Epithelial cell of prostate (primary cell): ENCODE data around the gene ZNF414.
"Not testable (repeated sequence)": the region's sequence is repeated elsewhere in the genome, so short reads cannot be mapped to it uniquely, and the experiment has no call there.

Source experiments
- DNase-seq: peaks from one replicate; pipeline ENCODE4 v3.0.0-alpha.2; 2011; ENCODE audit warnings: low read depth, low spot score
- H3K27ac ChIP-seq: fragments of 450-650 bp; 2 replicates; pipeline ENCODE4 v1.5.1; 2017; ENCODE audit warnings: mild to moderate bottlenecking

ZNF414 gene

GRCh38 chr19:8513687-8514504 lies at the start of gene ZNF414:
Gene ZNF414, minus strand, starts transcription at chr19:8514167. Its CDS starts 121 bp downstream, at chr19:8514046.
- peak; percentile 78 for DNase-seq
- peak within 1 kb of the TSS; percentile 95 for H3K27ac ChIP-seq

DNA sequence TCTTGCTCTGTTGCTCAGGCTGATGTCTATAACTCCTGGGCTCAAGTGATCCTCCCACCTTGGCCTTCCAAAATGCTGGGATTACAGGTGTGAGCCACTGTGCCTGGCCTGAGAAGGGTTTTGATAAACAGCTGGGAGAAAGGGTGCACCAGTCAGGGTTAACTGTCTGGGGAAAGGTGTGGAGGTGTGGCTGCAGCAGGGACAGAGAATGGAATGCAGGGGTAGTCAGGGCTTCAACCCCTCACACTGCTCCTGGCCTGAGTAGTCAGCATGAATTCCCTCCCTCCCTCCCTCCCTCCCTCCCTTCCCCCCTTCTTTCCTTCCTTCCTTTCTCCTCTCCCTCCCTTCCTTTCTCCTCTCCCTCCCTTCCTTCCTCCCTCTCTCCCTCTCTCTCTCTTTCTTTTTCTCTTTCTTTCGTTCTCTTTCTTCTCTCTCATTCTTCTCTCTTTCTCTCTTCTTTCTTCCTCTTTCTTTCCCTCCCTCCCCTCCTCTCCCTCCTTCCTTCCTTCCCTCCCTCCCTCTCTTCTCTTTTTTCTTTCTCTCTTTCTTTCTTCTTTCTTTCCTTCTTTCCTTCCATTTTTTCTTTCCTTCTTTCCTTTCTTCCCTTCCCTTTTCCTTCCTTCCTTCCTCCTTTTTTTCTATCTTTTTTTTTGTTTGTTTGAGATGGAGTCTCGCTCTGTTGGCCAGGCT lies 47.3 kb upstream of the ZNF414 start:
- H3K27ac ChIP-seq, result no peak overlapping the region
- no peak for DNase-seq

- no peak overlapping the region for H3K27ac ChIP-seq
- DNase-seq, result no peak
Observed at GRCh38 chr19:8558325-8558724, 44.4 kb upstream of the ZNF414 start.

GRCh38 chr19:8557642-8558238 lies 43.8 kb upstream of the ZNF414 start:
- DNase-seq, result no peak
- no peak overlapping the region for H3K27ac ChIP-seq

GRCh38 chr19:8553729-8554128 lies 39.8 kb upstream of the ZNF414 start:
- not testable (repeated sequence) for H3K27ac ChIP-seq, DNase-seq

DNA sequence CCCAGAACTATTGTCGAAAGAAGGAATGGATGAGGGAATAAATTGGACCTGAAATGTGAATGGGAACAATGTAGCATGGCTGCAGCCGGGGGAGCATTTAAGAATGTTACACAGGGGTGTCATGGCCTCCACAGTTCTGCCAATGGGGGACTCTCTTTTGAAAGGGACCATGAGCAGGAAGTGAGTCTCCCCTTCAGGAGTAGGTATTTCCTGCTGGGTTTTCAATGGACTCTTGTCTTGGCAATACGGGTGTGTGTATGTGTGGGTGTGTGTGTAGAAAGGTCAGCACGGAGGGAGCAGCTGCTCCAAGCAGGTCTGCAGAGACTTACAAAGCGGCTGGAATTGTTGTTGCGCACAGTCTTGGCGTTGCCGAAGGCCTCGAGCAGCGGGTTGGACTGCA lies 38.8 kb upstream of the ZNF414 start:
- DNase-seq, result no peak

DNA sequence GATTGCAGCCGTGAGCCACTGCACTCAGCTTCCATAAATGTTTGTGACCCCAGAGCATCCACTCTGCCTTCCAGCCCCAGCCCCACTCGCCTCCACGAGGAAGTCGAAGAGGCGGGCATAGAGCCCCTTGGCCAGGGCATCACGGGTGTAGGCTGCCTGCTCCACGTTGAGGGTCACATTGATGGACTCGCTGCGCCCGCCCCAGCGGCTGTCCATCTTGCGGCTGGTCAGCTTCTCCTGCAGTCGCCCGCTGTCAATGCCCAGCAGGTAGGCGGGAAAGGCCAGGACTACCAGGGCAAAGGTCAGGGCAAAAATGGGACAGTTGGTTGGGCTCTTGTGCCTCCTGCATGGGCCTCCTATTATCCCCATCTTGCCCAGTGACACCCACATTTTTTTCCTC lies 36.1 kb upstream of the ZNF414 start:
- H3K27ac ChIP-seq, result no peak overlapping the region
- no peak for DNase-seq

More for the DNA sequence above, 38.8 kb upstream of the ZNF414 start:
- H3K27ac ChIP-seq, result no peak overlapping the region

- H3K27ac ChIP-seq, result no peak overlapping the region
Observed at GRCh38 chr19:8545743-8546142, 31.8 kb upstream of the ZNF414 start.

DNA sequence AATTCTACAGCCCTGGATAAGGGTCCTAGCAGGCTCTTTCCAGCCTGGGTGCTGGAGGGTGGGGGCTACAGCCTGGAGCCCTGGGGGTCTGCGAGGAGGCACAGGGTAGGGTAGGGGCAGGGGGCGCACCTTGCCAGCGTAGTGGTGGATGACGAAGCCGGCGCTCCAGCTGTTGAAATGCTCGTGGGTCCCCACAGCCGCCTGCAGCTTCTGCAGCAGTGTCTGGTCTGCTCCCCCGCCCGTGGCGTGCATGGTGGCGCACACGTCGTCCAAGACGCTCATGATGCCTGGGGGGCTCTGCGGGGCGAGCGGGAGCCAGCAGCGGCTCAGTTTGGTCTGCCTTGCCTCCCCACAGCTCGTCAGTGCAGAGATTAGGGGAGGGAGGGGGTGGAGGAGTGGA lies 30.2 kb upstream of the ZNF414 start:
- no peak overlapping the region for H3K27ac ChIP-seq
- no peak for DNase-seq

More at GRCh38 chr19:8545743-8546142, 31.8 kb upstream of the ZNF414 start:
- DNase-seq, result no peak

- no peak overlapping the region for H3K27ac ChIP-seq
- no peak for DNase-seq
Observed at GRCh38 chr19:8539621-8540149, 25.7 kb upstream of the ZNF414 start.

GRCh38 chr19:8537099-8537498 lies 23.1 kb upstream of the ZNF414 start:
- no peak for DNase-seq
- no peak overlapping the region for H3K27ac ChIP-seq

GRCh38 chr19:8536282-8536681 lies 22.3 kb upstream of the ZNF414 start:
- no peak overlapping the region for H3K27ac ChIP-seq
- DNase-seq, result no peak

DNA sequence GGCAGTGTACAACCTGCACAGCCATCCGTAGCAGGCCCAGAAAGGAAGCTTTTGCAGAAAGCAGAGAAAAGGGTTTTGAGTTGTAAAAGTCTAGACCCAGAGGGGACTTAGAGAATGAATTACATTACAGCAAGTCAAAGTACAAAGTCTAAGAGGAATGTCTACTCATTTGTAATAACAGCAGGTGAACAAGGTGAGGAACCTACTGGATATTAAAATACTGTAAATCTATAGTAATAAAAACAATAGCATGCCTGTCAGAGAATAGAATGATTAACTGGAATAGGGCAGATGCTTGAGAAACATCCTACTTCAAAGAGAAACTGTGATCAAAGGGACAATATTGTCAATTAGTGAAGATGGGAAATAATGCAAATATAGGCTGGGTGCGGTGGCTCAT lies 18.3 kb upstream of the ZNF414 start:
- no peak overlapping the region for H3K27ac ChIP-seq
- no peak for DNase-seq

GRCh38 chr19:8531470-8531869 lies 17.5 kb upstream of the ZNF414 start:
- no peak for DNase-seq
- no peak overlapping the region for H3K27ac ChIP-seq

DNA sequence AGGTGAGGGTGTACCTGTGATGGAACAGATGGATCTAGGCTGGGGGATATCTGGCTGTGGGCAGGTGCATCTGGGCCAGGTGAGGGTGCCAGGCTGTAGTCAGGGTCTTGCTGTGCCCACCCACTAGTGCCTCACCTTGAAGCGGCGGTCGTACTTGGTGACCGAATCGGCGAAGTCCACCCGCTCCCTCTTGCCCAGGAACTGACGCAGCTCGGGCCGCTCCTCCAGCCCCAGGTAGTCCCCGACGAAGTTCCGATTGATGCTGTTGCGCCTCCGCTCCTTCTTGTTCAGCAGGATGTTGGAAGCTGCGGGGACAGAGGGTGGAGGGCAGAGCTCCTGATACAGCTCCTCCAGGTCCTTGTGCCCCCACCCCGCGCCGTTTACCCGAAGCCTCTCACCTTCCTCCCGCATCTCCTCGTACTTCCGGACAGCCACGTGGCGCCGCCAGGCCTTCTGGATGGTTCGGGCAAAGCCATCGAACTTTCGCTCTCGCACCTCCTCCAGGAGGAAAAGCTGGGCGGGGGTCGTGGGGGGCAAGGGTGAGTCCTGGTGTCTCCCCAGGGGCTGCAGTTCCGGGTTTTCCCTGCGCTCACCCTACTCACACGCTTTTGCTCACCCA lies 16.2 kb upstream of the ZNF414 start:
- H3K27ac ChIP-seq, result no peak overlapping the region
- DNase-seq, result no peak

DNA sequence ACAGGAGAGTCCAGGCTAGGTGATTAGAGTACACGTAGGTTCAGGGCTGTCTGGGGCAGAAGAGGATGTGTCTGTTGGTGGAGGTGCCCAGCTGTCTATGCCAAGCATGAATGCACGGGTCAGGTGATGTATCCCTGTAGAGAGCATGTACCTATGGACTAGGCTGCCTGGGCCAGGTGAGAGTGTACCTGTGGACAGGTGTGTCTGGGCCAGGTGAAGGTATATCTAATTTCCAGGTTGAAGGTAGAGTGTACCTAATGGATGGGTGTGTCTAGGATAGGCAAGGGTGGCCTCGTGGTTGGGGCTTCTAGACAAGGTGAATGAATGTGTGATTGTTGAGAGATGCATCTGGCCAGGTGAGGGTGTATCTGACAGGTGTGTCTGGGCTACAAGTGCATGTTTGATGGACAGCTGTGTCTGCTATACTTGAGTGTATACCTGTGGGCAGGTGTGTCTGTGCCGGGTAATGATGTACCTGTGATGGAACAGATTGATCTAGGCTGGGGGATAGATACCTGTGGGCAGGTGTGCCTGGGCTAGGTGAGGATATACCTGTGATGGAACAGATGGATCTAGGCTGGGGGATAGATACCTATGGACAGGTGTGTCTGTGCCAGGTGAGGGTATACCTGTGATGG lies 15.5 kb upstream of the ZNF414 start:
- no peak overlapping the region for H3K27ac ChIP-seq
- DNase-seq, result no peak

DNA sequence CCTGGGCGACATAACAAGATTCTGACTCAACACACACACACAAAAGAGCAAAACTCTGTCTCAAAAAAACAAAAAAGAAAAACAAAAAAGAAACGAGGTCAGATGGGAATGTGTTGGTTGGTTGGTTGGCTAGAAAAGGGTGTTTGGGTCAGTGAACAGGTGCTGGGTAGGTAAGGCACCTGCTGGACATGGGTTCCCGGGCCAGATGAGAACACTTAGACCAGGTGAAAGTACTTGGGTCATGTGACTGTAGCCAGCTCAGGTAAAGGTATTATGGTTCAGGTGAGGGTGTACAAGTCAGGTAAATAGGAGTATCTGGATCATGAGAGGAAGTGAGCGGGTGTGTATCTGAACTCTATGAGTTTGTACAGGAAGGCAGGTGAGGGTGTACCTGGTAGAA lies 14.5 kb upstream of the ZNF414 start:
- H3K27ac ChIP-seq, result peak overlapping the region; percentile 14
- no peak for DNase-seq

DNA sequence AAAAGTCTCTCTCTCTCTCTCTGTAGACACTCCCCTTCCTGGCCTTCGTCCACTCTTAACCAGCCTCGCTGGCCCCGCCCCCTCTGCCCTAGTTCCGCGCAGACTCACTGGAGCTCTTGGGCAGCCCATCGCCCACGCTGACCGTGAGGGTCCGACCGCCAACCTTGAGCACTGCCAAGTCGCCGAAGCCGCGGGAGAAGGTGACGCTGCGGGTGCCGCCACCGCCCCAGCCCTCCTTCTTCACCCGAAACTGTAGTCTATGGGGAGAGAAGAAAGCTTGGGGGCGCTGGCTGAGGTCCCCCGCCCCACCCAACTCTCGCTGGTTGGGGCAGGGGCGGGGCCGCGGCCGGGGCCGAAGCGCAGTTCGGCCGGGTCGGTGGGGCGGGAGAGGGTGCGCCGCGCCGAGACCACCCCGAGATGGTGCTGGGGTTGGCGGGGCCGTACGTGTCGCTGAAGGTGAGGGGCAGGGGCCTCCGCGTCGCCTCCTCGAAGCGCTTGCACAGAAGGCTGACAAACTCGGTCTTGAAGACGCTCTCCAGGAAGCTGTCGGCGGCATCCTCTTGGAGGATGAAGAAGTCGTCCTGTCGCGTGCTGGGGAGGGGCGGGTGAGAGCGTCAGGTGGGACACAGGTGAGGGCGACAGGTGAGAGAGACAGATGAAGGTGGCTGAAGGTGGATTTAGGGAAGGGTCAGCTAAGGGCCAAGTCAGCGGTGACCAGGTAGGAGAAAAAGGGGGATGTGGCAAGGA lies 12.6 kb upstream of the ZNF414 start:
- peak; percentile 60 for DNase-seq
- H3K27ac ChIP-seq, result peak overlapping the region; percentile 87

DNA sequence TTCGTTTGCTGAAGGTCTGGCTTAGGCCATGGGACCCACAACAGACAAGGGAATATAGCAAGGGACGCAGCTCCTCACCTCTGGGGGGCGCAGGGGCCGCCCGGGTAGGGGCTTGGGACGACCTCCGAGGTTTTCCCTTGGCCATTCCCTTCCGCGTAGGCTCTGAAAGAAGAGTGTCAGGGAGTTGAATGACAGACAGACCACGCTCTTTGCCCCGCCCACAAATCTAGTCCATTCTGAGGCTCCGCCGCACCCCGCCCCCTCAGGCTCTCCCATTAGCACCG lies 11.4 kb upstream of the ZNF414 start:
- no peak for DNase-seq
- H3K27ac ChIP-seq, result peak overlapping the region; percentile 87

DNA sequence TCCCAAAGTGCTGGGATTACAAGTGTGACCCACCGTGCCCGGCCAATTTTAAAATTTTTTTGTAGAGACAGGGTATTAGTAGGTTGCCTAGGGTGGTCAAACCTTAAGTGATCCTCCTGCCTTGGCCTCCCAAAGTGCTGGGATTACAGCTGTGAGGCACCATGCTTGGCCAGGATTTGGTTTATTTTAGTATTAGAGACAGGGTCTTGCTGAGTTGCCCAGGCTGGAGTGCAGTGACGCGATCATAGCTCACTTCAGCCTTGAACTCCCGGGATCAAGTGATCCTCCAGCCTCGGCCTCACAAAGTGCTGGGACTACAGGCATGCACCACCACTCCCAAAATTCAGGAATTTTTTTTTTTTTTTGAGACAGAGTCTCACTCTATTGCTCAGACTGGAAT lies 5.4 kb upstream of the ZNF414 start:
- no peak overlapping the region for H3K27ac ChIP-seq
- DNase-seq, result no peak
